Measurements from ENCODE around the gene APP. TPM values are rescaled to one million over a fixed set of nuclear protein-coding genes. Genes with fewer than 3 reads are reported as not detected.

Gene APP
- total RNA-seq, 1 donor from 2014 or later = 1,790 TPM

- no peak for DNase-seq (ENCODE audit: extremely low read depth, low read depth, low spot score)
Observed at GRCh38 chr21:25887166-25887565, 283.4 kb downstream of the APP start.

GRCh38 chr21:25885880-25886279, 284.7 kb downstream of the APP start:
- DNase-seq (ENCODE audit: extremely low read depth, low read depth, low spot score) = no peak

GRCh38 chr21:25885405-25885804, 285.2 kb downstream of the APP start:
- DNase-seq (ENCODE audit: extremely low read depth, low read depth, low spot score) = no peak

GRCh38 chr21:25884311-25884710, 286.3 kb downstream of the APP start:
- DNase-seq (ENCODE audit: extremely low read depth, low read depth, low spot score) = no peak

GRCh38 chr21:25881524-25882376, 288.8 kb downstream of the APP start:
- no peak for DNase-seq (ENCODE audit: extremely low read depth, low read depth, low spot score)

- DNase-seq (ENCODE audit: extremely low read depth, low read depth, low spot score) = no peak
Observed at GRCh38 chr21:25879203-25879602, 291.4 kb downstream of the APP start.

GRCh38 chr21:25878344-25878743, 292.2 kb downstream of the APP start:
- no peak for DNase-seq (ENCODE audit: extremely low read depth, low read depth, low spot score)

GRCh38 chr21:25872271-25872670, 298.3 kb downstream of the APP start:
- DNase-seq (ENCODE audit: extremely low read depth, low read depth, low spot score) = no peak

- no peak for DNase-seq (ENCODE audit: extremely low read depth, low read depth, low spot score)
Observed at GRCh38 chr21:25871566-25871965, 299.0 kb downstream of the APP start.

GRCh38 chr21:25870084-25870483, 300.5 kb downstream of the APP start:
- no peak for DNase-seq (ENCODE audit: extremely low read depth, low read depth, low spot score)

GRCh38 chr21:25867061-25867460, 303.5 kb downstream of the APP start:
- DNase-seq (ENCODE audit: extremely low read depth, low read depth, low spot score) = no peak

- DNase-seq (ENCODE audit: extremely low read depth, low read depth, low spot score) = no peak
Observed at GRCh38 chr21:25863747-25864146, 306.8 kb downstream of the APP start.

- no peak for DNase-seq (ENCODE audit: extremely low read depth, low read depth, low spot score)
Observed at GRCh38 chr21:25863031-25863430, 307.5 kb downstream of the APP start.

- no peak for DNase-seq (ENCODE audit: extremely low read depth, low read depth, low spot score)
Observed at GRCh38 chr21:25862596-25862995, 308.0 kb downstream of the APP start.

- DNase-seq (ENCODE audit: extremely low read depth, low read depth, low spot score) = no peak
Observed at GRCh38 chr21:25862112-25862511, 308.5 kb downstream of the APP start.

- DNase-seq (ENCODE audit: extremely low read depth, low read depth, low spot score) = no peak
Observed at GRCh38 chr21:25859235-25859929, 311.2 kb downstream of the APP start.

- no peak for DNase-seq (ENCODE audit: extremely low read depth, low read depth, low spot score)
Observed at GRCh38 chr21:25858325-25858724, 312.2 kb downstream of the APP start.

GRCh38 chr21:25857308-25858074, 313.1 kb downstream of the APP start:
- DNase-seq (ENCODE audit: extremely low read depth, low read depth, low spot score) = no peak

GRCh38 chr21:25855576-25855975, 315.0 kb downstream of the APP start:
- no peak for DNase-seq (ENCODE audit: extremely low read depth, low read depth, low spot score)

- no peak for DNase-seq (ENCODE audit: extremely low read depth, low read depth, low spot score)
Observed at GRCh38 chr21:25850126-25850842, 320.3 kb downstream of the APP start.

GRCh38 chr21:25848309-25848708, 322.3 kb downstream of the APP start:
- DNase-seq (ENCODE audit: extremely low read depth, low read depth, low spot score) = no peak
